HG02678 (cell line): ENCODE measurements around the gene OPN5.
"Not testable (repeated sequence)": the region's sequence is repeated elsewhere in the genome, so short reads cannot be mapped to it uniquely, and the experiment has no call there.

Source experiments
- ATAC-seq: cut with Tn5 transposase; IDR thresholded peaks from one replicate; pipeline ENCODE4 v1.9.1; 2021; ENCODE audit warnings: mild to moderate bottlenecking, moderate library complexity; ENCODE audit not compliant: unreplicated experiment

OPN5 gene

GRCh38 chr6:47781732-47782131 lies at the start of gene OPN5:
Gene OPN5 (plus strand): TSS chr6:47782032. CDS start chr6:47782067, 35 bp downstream.
- no peak for ATAC-seq

GRCh38 chr6:47733879-47734558 lies 47.8 kb upstream of the OPN5 start:
- ATAC-seq = peak; percentile 67

- ATAC-seq = no peak
Measured at GRCh38 chr6:47734831-47735481, 46.9 kb upstream of the OPN5 start.

- no peak for ATAC-seq
Measured at GRCh38 chr6:47736083-47736700, 45.6 kb upstream of the OPN5 start.

GRCh38 chr6:47737406-47737805 lies 44.4 kb upstream of the OPN5 start:
- ATAC-seq = no peak

- ATAC-seq = no peak
Measured at GRCh38 chr6:47740714-47741113, 41.1 kb upstream of the OPN5 start.

- ATAC-seq = no peak
Measured at GRCh38 chr6:47741807-47742206, 40.0 kb upstream of the OPN5 start.

- ATAC-seq = no peak
Measured at GRCh38 chr6:47743744-47744143, 38.1 kb upstream of the OPN5 start.

- not testable (repeated sequence) for ATAC-seq
Measured at GRCh38 chr6:47745269-47745668, 36.6 kb upstream of the OPN5 start.

GRCh38 chr6:47749757-47750156 lies 32.1 kb upstream of the OPN5 start:
- no peak for ATAC-seq

GRCh38 chr6:47752801-47753200 lies 29.0 kb upstream of the OPN5 start:
- ATAC-seq = no peak

GRCh38 chr6:47759364-47759763 lies 22.5 kb upstream of the OPN5 start:
- no peak for ATAC-seq

- ATAC-seq = no peak
Measured at GRCh38 chr6:47762502-47762901, 19.3 kb upstream of the OPN5 start.

- no peak for ATAC-seq
Measured at GRCh38 chr6:47766445-47766844, 15.4 kb upstream of the OPN5 start.

GRCh38 chr6:47767102-47767501 lies 14.7 kb upstream of the OPN5 start:
- ATAC-seq = no peak

- ATAC-seq = no peak
Measured at GRCh38 chr6:47769982-47770381, 11.8 kb upstream of the OPN5 start.

- ATAC-seq = no peak
Measured at GRCh38 chr6:47772359-47772758, 9.5 kb upstream of the OPN5 start.

GRCh38 chr6:47773005-47773404 lies 8.8 kb upstream of the OPN5 start:
- ATAC-seq = no peak

GRCh38 chr6:47780510-47781356 lies 1.1 kb upstream of the OPN5 start:
- ATAC-seq = peak; percentile 87

GRCh38 chr6:47785182-47785581 lies 3.4 kb downstream of the OPN5 start:
- no peak for ATAC-seq
